HEK293T (cell line): Measurements from ENCODE around the gene RNF10.

ENCODE experiments used
- CTBP1 ChIP-seq: fragments of 450-650 bp; IDR thresholded peaks from 2 replicates; pipeline ENCODE4 v1.6.1; 2016; ENCODE audit warnings: borderline replicate concordance
- SP1 ChIP-seq: fragments of 450-650 bp; IDR thresholded peaks from 2 replicates; pipeline ENCODE4 v1.6.1; 2017
- TARDBP ChIP-seq: fragments of 450-650 bp; IDR thresholded peaks from 2 replicates; pipeline ENCODE4 v1.6.1; 2016

DNA sequence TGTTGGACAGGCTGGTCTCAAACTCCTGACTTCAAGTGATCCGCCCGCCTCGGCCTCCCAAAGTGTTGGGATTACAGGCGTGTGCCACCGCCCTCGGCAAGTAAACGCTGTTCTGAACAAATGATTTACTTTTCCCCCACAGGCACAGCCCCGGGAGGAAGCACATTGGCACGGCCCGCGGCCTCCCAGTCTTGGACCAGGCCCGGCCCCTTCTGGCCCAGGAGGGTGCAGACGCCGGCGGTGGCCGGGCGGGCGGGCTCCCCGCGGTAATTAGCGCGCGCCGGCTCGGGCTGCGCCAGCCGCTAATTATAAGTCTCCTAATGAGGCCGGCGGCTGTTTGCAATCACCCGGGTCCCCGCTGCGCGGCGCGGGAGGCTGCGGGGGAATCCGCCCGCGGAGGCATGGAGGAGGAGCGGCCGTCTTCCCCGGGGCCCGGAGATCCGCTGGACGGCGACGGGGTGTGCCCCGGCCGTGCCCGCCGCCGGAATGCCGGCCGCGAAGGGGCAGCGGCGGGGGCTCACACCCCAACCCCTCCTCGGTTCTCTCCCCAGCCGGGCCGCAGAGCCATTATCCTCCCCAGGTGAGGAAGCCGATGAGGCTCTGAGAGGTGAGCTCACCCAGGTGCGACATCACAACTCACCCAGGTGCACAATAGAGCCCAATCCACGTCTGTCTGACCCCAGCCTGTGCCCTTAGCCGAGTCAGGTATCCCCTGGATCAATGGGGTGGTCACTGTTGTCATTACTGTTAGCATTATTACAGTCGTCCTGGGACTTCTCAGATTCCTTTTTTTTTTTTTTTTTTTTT lies 50.4 kb downstream of the RNF10 start:
- TF ChIP-seq SP1 (no peak), CTBP1 (no peak), TARDBP (no peak)
